Uterus (tissue), 4 donors: ENCODE data around the gene RESP18. TPM values are rescaled to one million over a fixed set of nuclear protein-coding genes. Genes with fewer than 3 reads are reported as not detected.

Experiments
- DNase-seq, 2 donors: peaks; one replicate each; pipeline ENCODE4 v3.0.0-alpha.2; 2019 to 2020
- H3K27ac ChIP-seq, 2 donors: fragments of 200-600 bp; sonication (generic); 1 replicate in 1 of 2; 2 replicates in 1 of 2; pipeline ENCODE4 v1.5.1; 2016 to 2018
- H3K27me3 ChIP-seq, 2 donors: fragments of 200-600 bp; sonication (generic); one replicate each; pipeline ENCODE4 v1.5.1; 2018 to 2019; ENCODE audit warnings: control low read depth in 1 of 2
- H3K36me3 ChIP-seq, 2 donors: fragments of 200-600 bp; sonication (generic); one replicate each; pipeline ENCODE4 v1.5.1; 2019; ENCODE audit warnings: control low read depth in 1 of 2
- H3K4me1 ChIP-seq, 2 donors: fragments of 200-600 bp; sonication (generic); one replicate each; pipeline ENCODE4 v1.5.1; 2018 to 2019; ENCODE audit warnings: control low read depth in 1 of 2
- H3K4me3 ChIP-seq, 2 donors: fragments of 200-600 bp; sonication (generic); 1 replicate in 1 of 2; 2 replicates in 1 of 2; pipeline ENCODE4 v1.5.1; 2018 to 2019; ENCODE audit warnings: mild to moderate bottlenecking in 1 of 2
- H3K9me3 ChIP-seq, 2 donors: fragments of 200-600 bp; sonication (generic); one replicate each; pipeline ENCODE4 v1.5.1; 2019; ENCODE audit warnings: control low read depth in 1 of 2
- CTCF ChIP-seq, 4 experiments: fragments of 200-600 bp in 2 of 4; fragments of 450-650 bp in 2 of 4; sonication (generic) in 2 of 4; IDR thresholded peaks; one replicate each; pipeline ENCODE4 v1.5.1; 2016 to 2019; ENCODE audit warnings: antibody characterized with exemption in 4 of 4, mild to moderate bottlenecking in 2 of 4, moderate library complexity in 1 of 4
- POLR2A ChIP-seq, 2 donors: fragments of 450-650 bp; IDR thresholded peaks; one replicate each; pipeline ENCODE4 v1.6.1; 2016; ENCODE audit warnings: antibody characterized with exemption in 2 of 2, mild to moderate bottlenecking in 1 of 2, moderate library complexity in 1 of 2
- intact Hi-C: fragments of 100-400 bp; cut with DNase I; formaldehyde crosslinking; loops from one replicate; pipeline ENCODE4 v1.15.1; 2023; ENCODE audit warnings: low total_unique reads
- total RNA-seq, 4 donors: library from RNA; depleted of rRNA in 3 of 4; stranded (reverse); fragments of >200 nt in 3 of 4; gene quantifications; one replicate each; pipeline versions ENCODE4 v1.1.0 to v1.2.4, GENCODE V29; 2014 to 2023
- donor health status: DM: yes; HTN: yes; CAD: no.

The RESP18 gene
- total RNA-seq, 4 donors from 2014 or later = not detected

DNA sequence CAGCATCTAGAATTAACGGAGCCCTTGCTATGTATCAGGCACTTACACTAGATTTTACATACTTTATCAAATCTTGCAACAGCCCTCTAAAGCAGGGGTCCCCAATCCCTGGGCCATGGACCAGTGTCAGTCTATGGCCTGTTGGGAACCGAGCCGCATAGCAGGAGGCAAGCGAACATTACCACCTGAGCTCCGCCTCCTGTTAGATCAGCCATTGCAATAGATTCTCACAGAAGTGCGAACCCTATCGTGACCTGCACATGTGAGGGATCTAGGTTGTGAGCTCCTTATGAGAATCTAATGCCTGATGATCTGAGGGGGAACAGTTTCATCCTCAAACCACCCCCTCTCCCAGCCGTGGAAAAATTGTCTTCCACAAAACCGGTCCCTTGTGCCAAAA is 39.9 kb downstream of the RESP18 start:
- Histone ChIP-seq H3K27ac (no peak overlapping the region), H3K9me3 (no peaks in the 10 kb centered on the region), H3K4me3 (no peak overlapping the region), H3K36me3 (no peaks in the 10 kb centered on the region), H3K27me3 (no peaks in the 10 kb centered on the region), H3K4me1 (peaks cover 4 to 8% of the 10 kb centered on the region in 2 donors)
- TF ChIP-seq POLR2A (IDR thresholded peaks at IDR 0.05) (no peak), CTCF (IDR thresholded peaks at IDR 0.05) (no peak)
- intact Hi-C loops = no loop called here
- DNase-seq = no peak

- intact Hi-C loops = no loop called here
- no peak overlapping the region for H3K4me3 ChIP-seq
- DNase-seq = no peak
- H3K27ac ChIP-seq = no peak overlapping the region
- H3K27me3 ChIP-seq = no peaks in the 10 kb centered on the region
- H3K9me3 ChIP-seq = no peaks in the 10 kb centered on the region
- TF ChIP-seq POLR2A (IDR thresholded peaks at IDR 0.05) = no peak
- no peak for TF ChIP-seq CTCF (IDR thresholded peaks at IDR 0.05)
- H3K4me1 ChIP-seq = peaks cover 4 to 8% of the 10 kb centered on the region in 2 donors
- no peaks in the 10 kb centered on the region for H3K36me3 ChIP-seq
These were observed 40.5 kb downstream of the RESP18 start for GRCh38 chr2:219291910-219292490.

- TF ChIP-seq CTCF (IDR thresholded peaks at IDR 0.05) = no peak
- TF ChIP-seq POLR2A (IDR thresholded peaks at IDR 0.05) = no peak
- Histone ChIP-seq H3K27ac (peak overlapping the region in 1 of 2 donors; percentile 95), H3K4me1 (peaks cover 4 to 8% of the 10 kb centered on the region in 2 donors), H3K36me3 (no peaks in the 10 kb centered on the region), H3K4me3 (no peak overlapping the region), H3K27me3 (no peaks in the 10 kb centered on the region), H3K9me3 (no peaks in the 10 kb centered on the region)
- intact Hi-C loops = no loop called here
- no peak for DNase-seq
These were observed 41.1 kb downstream of the RESP18 start for GRCh38 chr2:219291394-219291793.

GRCh38 chr2:219290381-219291171 is 42.0 kb downstream of the RESP18 start:
- TF ChIP-seq POLR2A (IDR thresholded peaks at IDR 0.05) = no peak
- TF ChIP-seq CTCF (IDR thresholded peaks at IDR 0.05) = no peak
- DNase-seq = no peak
- peak overlapping the region; percentile 92 to 95 for H3K27ac ChIP-seq
- no peaks in the 10 kb centered on the region for H3K27me3 ChIP-seq
- H3K4me3 ChIP-seq = no peak overlapping the region
- no peaks in the 10 kb centered on the region for H3K36me3 ChIP-seq
- H3K4me1 ChIP-seq = peaks cover 4 to 8% of the 10 kb centered on the region in 2 donors
- intact Hi-C loops = no loop called here
- H3K9me3 ChIP-seq = no peaks in the 10 kb centered on the region
